HG02870 (cell line): ENCODE measurements around the gene LEMD2.

ENCODE experiments used
- ATAC-seq: cut with Tn5 transposase; IDR thresholded peaks from one replicate; pipeline ENCODE4 v1.9.1; 2021; ENCODE audit warnings: mild to moderate bottlenecking, moderate library complexity; ENCODE audit not compliant: unreplicated experiment

The LEMD2 gene

DNA sequence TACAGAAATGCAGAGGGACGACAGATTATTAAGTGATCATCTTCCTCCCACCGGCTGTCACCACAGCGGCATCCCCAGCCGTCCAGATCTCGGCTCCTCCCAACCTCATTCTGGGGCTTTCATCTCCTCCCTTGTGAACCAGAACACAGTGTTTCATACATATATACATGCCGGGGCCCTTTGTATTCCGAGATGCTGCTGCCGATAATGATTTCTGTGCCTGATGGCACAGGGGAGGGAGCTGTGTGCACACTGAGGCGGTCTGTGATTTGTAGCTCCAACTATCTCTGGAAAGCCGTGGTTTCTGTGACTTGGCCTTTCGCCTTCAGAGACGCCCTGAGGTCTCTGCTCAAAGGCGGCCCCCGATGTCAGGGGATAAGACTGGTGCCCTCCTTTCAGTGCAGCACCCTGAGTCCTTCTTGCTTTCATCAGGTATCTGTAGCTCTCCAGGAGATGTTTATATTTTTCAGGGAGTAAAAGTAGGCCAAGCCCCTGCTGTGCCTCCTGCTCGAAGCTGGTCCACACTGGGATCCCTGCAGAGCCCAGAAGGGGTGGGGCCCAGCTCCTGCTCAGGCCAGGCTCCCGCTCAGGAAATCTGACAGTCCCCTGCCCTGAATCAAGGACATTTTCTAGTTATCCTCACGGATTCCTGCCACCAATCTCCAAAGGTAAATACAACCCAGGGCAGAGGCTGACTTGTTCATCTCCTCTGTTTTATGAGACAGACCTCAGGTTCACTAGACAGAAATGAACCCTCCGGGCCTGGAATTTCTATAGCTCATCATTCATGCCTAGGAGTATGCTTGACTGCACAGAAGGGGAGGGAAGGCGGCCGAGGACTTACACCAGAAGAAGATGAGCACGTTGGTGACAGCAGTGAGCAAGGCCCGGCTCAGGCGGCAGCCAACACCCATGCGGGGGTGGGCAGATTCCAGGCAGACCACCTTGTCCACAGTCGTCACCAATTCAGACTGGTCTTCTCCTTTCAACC is 11.2 kb downstream of the LEMD2 start:
- ATAC-seq: no peak

DNA sequence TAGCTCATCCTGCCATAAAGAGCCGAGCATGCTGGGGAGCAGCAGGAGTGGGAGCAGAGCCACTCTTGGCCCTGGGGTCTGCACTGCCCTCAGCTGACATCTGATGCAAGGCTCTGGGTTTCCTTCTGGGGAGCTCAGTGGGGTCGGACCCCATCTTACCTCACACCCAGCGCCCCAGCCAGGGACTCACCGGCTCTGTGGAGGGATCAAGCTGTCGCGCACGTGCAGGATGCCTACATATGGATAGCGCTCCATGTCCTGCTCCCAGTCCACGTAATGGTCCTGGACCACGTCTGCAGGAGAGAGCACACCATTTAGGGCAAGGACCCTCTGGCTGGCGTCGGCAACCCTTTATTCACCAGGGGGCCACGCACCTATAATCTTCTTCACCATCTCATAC is 12.2 kb downstream of the LEMD2 start:
- ATAC-seq: no peak

DNA sequence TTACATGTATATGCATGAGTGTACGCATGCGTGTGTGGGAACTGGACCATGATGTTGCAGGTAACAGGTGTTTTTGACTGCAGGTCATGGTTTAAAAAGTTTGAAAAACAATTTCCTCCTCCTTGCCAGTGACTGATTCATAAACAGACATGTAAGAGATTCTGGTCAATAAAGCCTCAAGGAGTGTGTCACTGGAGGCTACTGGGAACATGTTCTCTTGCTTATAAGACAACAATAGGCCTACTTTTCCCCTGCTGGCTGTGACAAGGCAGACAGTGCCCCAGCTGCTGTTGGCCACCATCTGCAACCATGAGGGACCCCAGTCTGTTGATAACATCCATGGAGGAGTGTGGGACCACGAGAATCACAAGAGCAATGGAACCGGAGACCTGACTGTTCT is 12.7 kb downstream of the LEMD2 start:
- ATAC-seq: no peak

DNA sequence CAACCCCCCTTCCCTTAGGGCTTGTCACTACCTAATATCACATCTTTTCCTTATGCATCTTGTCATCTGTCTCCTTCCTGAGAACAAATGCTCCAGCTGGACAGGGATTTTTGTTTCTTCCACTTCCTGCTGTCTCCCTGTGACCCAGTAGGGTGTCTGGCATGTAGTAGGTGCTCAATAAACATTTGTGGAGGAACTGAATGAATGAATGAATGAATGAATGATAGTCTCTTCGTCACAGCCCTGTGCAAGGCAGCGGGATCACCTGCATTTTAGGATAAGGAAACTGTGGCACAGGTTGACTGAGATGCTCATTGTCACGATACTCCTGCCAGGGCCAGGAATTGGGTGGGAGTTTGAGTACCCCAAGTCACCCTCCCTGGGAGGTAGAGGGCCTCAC is 14.2 kb downstream of the LEMD2 start:
- ATAC-seq: no peak

DNA sequence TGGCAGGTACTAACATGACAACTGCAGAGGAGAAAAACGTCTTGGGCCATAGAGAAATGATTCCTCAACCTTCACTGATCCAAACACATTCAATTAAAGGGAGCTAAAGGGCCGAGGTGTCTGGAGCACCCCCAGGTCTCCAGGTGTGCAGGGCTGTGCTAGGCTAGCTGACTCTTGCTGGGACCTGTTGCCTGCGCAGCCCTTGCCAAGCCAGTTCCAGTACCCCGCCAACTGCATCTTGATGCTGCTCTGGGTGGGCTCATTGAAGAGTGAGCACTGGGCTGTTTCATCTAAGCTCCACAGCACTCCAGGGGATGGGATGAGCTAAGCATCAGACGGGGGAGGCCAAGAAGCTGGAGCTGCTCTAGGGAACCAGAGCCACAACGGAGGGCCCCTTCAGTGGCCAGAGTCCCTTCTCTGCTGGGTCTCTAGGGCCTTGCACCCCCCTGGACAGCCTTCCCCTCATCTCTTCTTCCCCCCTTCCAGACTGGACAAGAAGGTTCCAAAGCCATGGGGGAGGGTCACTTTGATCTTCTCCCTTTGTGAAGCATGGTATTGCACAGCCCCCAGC is 15.9 kb downstream of the LEMD2 start:
- no peak for ATAC-seq

DNA sequence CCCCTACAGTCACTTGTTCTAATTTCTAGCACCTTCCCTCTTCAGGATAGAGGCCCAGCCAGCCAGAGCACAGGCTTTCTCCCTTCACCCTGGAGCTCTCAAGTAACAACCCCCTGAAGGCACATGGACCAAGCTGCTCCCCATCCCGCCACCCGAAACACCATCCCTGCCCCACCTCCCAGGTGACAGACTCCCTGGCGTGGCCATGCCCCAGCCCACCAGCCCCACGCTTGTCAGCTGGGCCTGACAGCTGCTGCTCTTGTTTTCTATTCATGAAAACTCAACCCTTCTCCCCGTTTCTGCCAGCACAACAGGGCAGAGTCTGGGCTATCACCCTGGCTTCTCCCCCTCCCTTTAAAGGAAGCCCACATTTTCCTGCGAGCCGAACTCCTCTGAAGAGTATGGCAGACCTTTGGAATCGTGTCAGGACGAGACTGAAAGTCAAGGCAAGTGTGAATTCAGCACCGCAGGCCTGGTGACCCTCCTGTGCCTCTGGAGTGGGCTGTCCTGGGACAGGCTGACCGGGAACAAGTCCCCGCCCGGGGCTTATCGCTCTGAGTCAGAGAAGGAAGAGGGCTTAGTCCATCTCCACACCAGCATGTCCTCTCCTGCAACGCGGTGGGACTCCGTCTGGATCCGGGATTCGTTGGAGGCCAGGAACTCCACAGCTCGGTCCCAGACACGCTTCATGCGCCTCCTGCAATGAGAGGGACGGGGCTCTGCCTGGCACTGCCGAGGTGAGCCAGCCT is 16.7 kb downstream of the LEMD2 start:
- ATAC-seq: no peak

DNA sequence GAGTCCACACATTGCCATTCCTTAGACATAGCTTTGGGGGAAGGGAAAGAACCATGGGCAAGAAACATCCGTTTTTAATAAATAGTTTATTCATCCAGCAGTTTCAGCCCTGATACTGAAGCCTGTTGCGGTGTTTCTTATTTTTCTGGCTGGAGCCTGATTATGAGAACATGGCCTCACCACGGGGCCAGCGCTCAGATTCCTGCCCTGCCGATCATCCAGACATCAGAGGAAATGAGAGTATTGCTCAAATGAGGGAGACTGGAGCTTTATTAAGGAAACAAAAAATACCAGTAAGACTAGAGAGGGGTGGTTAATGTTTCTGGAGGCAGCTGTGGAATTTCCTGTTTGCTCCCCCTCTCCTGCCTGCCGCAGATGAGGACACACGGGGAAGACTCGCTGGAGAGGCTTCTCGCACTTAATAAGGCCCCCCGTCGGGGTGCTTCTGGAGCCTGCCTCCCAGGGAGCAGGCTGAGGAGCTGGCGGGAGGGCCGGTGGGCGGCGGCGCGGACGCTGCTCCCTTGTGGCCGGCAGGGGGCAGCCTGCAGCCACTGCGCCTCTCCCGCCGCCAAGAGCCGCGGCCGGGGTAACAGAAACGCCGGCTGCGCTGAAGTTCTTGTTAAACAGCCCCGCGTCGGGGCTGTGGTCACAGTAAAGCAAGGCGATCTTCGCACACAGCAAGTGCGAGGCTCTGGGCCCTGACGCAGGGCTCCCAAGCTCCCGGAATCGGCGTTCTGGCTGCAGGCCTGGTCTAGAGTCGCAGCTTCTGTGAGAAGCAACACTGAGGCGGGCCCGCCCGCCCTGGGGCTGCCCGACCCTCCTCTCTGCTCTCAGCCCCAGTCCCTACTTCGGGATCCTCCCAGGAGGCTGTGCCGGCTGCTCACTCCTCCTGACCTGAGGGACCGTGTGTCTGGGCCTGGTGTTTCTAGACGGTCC is 17.5 kb downstream of the LEMD2 start:
- no peak for ATAC-seq

DNA sequence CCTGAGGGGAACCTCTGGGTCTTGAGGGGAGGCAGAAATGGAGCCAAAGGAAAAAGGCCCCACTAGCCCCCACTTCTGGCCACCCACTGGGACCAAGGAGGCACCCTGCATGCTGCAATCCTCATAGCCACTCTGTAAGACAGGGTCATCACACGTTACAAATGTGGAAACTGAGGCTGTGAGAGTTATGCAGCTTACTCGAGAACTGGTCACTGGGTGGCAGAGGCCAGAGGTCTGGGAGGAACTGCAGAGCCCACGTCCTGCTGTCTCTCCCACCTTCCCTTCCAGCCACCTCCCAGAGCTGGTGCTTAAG is 18.1 kb downstream of the LEMD2 start:
- no peak for ATAC-seq

DNA sequence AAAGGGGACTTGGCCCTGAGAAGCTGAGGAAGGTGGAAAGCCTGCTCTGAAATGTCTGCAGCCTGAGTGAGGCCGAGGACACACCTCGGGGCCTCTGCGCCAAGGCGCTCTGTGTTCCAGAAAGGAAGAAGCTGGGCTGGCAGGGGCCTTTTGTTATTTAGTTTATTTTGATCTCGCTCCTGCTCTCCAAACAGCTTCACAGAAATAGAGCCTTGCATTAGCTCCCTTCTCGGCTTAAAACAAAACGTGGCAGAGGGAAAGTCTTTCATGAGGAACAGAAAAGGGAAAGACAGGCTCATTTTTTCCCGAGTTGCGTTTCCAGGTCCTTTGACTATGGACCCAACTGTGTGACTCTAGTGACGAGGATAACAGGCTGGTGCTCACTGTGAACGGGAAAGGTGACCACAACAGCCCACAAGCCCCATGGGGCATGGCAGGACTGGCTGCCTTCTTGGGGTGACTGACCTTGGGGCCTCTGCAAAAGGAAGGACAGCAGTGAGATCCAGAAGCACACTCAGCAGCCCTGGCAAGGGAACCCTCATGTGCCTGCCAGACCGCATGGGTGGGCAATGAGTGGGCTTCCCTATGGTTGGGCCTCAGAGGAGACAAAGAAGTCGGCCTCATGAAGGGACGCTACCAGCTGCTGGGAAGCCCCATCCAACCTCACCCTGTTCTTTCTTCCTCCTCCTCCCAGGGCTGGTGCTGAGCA is 18.7 kb downstream of the LEMD2 start:
- ATAC-seq: no peak

DNA sequence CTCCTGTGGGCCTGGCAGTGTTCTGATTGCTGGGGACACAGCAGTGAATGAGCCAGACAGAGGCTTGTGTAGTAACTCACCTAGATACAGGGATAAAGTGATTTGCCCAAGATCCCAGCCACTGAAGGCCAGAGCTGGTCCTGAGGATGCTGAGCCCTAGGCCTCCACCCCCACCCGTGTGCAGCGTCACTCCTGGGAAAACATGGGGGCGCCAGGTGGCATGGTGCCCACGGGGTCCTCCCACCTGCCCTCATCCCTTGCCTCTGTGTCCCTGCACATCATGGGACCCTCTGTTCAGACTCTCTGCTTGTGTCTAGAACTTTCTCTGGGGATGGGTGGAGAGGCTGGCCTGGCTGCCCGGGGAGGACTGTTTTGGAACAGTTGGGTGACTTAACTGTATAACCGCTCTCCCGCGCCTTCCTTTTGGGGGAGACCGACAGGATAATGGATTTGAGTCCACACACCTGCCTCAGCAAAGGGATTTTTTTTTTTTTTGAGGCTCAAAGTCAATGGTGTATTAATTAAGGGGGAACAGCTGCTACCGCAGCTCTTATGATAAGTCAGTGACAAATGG is 19.6 kb downstream of the LEMD2 start:
- no peak for ATAC-seq

DNA sequence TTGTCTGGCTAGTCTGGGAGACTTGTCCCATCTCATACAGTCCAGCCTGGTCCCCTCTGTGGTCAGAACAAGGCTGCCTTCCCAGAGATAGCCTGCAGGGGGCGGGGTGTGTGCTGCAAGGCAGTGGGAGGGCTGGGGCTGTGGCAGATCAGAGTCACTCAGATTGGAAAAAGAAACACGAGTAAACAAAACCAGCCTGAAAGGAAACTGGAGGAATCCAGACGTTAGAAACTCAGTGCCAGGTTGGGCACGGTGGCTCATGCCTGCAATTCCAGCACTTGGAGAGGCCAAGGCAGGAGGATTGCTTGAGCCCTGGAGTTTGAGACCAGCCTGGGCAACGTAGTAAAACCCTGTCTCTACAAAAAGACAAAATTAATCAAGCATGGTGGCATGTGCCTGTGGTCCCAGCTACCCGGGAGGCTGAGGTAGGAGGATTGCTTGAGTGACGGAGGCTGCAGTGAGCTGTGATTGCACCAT is 20.2 kb downstream of the LEMD2 start:
- no peak for ATAC-seq

DNA sequence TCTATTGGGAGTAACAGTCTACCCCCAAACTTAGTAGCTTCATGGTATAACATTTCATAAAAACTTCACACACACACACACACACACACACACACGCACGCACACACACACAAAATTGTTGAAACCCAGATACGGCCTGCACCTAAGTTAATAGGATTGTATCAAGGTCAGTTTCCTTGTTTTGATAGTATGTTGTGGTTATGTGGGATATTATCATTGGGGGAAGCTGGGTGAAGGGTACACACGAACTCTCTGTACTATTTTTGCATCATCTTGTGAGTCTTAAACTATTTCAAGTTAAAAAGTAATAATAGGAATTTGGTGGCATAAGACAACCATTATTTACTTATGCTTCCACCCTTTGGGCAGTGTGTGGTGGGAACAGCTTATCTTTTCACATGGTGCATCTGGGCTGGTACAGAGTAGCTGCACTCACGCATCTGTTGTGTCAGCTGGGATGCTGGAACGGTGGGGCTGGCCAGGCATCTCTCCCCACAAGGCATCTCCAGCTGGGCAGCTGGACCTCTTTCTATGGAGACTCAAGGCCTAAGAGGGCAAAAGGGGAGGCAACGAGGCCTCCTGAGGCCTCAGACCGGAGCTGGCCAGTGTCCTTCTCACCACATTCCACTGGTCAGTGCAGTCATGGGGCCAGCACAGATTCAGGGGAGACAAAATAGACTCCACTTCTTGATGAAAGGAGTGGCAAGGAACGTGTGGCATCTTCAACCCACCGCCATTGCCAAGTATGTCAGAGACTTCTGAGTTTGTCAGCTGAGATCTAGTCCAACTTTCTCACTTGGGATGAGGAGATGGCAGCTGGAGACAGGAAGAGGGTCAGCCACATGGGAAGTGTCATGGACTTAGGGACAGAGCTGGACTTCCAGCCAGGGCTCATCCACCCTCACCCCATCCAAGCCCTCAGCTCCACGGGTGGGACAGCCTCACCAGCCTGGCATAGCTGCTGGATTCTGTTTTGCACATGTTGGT is 21.7 kb downstream of the LEMD2 start:
- no peak for ATAC-seq

DNA sequence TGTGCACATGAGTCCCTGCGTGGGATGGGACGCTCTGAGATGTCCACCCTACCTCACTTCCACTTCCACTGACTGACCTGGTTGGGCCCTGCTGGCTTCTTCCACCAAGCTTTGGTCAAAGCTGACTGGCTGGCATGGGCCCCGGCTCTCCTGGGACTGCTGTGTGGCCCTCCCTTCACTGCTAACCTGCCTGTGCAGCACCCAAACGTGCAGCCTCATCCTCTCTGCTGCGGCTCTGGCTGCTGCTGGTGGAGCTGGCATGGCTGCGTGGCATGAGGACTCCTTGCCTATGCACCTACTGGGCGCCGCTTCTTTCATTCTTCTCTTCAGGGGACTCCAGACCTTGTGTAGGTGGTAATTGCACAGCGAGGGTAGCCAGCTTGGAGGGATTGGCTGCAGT is 23.6 kb downstream of the LEMD2 start:
- ATAC-seq: no peak

DNA sequence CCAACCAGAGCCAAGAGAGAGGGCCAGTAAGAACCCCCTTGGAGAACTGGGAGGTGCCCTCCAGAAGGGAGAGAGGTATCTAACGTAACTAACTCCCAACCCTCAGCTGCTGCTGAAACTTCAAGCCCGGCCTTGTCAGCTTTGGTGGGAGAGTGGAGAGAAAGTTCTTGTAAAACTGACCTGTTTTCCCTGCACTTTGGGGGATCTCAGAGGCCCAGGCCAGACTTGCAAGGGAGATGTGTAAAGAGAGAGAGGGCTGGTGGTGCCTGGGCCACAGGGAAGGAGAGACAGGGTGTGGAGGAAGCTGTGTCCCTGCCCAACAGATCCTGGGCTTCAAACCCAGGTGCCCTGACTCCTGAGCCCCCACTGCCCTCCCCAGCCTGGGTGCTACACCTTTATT is 24.9 kb downstream of the LEMD2 start:
- no peak for ATAC-seq

DNA sequence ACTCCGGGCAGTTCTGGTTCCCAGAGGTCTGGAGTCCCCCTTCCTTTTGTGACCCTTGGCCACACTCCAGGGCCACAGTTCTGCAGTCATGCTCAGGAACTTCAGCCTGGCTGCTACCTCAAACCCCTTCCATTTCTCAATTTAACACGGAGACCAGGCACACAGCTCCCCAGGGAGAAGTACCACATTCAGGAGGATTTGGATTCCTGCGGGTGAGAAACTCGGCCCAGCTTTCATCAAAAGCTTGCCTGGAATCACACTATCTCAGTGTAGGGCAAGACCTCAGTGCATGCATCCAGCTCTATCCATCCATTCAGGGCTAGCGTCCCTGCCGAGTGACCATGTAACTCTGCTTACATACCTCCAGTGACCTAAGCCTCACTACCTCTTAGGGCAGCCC is 25.4 kb downstream of the LEMD2 start:
- ATAC-seq: no peak

DNA sequence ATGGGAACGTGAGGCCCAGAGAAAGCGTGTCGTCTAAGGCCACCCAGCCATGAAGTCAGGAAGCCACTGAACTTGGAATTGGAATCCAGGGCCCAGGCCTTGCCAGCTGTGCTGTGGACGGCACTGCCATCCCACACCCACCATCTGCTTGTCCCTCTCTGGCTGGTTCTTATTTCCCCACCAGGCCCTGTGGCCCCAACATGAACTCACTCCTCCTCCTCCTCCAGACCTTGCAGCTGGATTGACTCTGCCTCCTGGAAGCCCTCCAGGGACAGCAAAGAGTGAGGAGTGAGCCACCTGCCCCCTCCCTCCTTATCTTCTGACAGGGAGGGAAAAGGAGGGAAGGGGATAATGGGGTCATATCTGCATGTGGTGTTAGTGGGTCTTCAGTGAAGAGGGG is 26.2 kb downstream of the LEMD2 start:
- ATAC-seq: no peak

DNA sequence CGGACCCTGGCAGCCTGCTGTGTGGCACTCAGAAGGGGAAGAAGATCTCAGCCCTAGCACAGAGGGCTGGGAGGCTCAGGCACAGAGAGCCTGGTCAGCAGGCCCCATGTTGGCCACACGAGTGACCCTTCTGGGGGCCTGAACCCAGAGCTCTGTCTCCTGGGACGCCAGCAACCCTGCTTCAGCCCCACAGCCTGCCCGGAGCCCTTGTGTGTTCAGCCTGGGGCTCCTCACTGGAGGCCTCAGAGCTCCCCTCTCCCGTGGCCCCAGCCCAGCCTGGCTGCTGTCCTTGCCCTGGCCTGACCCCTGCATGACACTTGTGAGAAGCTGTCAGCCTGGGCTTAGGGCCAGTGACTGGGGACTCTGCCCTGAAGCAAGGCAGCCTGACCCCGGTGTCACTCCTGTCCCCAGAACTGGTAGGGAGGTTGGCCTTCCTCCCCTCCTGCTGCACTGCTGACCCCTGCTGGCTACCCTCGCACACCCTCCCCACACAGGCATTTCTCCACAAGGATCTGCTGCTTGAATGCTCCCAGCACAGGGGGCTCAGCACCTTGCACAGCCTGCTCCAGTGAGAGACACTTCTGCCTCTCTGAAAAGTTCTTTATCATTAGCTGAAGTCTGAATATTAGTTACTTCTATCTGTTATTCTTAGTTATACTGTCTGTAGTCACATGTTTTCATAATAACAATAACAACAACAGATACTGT is 26.9 kb downstream of the LEMD2 start:
- ATAC-seq: no peak

DNA sequence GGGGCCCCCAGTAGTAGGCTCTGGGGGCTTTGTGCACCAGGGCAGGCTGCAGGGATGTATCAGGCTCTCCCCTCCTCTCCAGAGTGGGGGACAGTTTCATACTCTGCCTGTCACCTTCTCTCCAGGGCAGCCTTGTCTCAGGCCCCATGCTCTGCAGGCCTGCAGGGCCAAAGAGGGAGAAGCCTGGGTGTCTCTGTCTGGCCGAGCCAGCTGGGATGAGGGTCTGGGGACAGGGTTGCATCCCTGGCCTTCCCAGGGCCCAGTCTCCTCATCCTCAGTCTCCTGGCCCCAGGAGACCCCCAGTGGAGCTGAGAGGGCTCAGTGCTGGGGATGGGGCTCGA is 27.4 kb downstream of the LEMD2 start:
- ATAC-seq: no peak
